Measurements from ENCODE around the gene KCNQ1.
A peak's percentile ranks its signal among the peaks of the same experiment; 100 is the strongest.

Gene KCNQ1

GRCh38 chr11:2760196-2760871 lies 315.5 kb downstream of the KCNQ1 start:
- no peak for DNase-seq

GRCh38 chr11:2761131-2762030 lies 316.6 kb downstream of the KCNQ1 start:
- no peak for DNase-seq

- DNase-seq = no peak
These were observed 317.2 kb downstream of the KCNQ1 start for GRCh38 chr11:2762031-2762380.

GRCh38 chr11:2762451-2762850 lies 317.6 kb downstream of the KCNQ1 start:
- DNase-seq = no peak

- DNase-seq = no peak
These were observed 319.2 kb downstream of the KCNQ1 start for GRCh38 chr11:2763984-2764383.

- DNase-seq = no peak
These were observed 320.7 kb downstream of the KCNQ1 start for GRCh38 chr11:2765491-2765890.

- no peak for DNase-seq
These were observed 321.4 kb downstream of the KCNQ1 start for GRCh38 chr11:2766166-2766565.

GRCh38 chr11:2767071-2767470 lies 322.3 kb downstream of the KCNQ1 start:
- DNase-seq = no peak

- no peak for DNase-seq
These were observed 323.0 kb downstream of the KCNQ1 start for GRCh38 chr11:2767801-2768200.

- DNase-seq = no peak
These were observed 323.9 kb downstream of the KCNQ1 start for GRCh38 chr11:2768471-2769408.

GRCh38 chr11:2769409-2770095 lies 324.7 kb downstream of the KCNQ1 start:
- DNase-seq = no peak

- no peak for DNase-seq
These were observed 325.4 kb downstream of the KCNQ1 start for GRCh38 chr11:2770096-2770751.

- DNase-seq = no peak
These were observed 326.0 kb downstream of the KCNQ1 start for GRCh38 chr11:2770761-2771301.

- DNase-seq = peak; percentile 41
These were observed 327.1 kb downstream of the KCNQ1 start for GRCh38 chr11:2771758-2772466.

- DNase-seq = no peak
These were observed 327.8 kb downstream of the KCNQ1 start for GRCh38 chr11:2772544-2773031.

- no peak for DNase-seq
These were observed 329.6 kb downstream of the KCNQ1 start for GRCh38 chr11:2774173-2775082.

GRCh38 chr11:2775083-2775625 lies 330.3 kb downstream of the KCNQ1 start:
- DNase-seq = no peak

- no peak for DNase-seq
These were observed 331.0 kb downstream of the KCNQ1 start for GRCh38 chr11:2775626-2776350.

All from NCI-H1092 treated with DMSO at 0.1 percent for 48 hours (cell line).